ENCODE measurements around the gene TMEM121. TPM values are rescaled to one million over a fixed set of nuclear protein-coding genes. Genes with fewer than 3 reads are reported as not detected.

Gene TMEM121
- total and polyA plus RNA-seq, 2 donors (not counting 1 experiment from before 2014, with no cell fraction given): 0.99 to 3.7 TPM

DNA sequence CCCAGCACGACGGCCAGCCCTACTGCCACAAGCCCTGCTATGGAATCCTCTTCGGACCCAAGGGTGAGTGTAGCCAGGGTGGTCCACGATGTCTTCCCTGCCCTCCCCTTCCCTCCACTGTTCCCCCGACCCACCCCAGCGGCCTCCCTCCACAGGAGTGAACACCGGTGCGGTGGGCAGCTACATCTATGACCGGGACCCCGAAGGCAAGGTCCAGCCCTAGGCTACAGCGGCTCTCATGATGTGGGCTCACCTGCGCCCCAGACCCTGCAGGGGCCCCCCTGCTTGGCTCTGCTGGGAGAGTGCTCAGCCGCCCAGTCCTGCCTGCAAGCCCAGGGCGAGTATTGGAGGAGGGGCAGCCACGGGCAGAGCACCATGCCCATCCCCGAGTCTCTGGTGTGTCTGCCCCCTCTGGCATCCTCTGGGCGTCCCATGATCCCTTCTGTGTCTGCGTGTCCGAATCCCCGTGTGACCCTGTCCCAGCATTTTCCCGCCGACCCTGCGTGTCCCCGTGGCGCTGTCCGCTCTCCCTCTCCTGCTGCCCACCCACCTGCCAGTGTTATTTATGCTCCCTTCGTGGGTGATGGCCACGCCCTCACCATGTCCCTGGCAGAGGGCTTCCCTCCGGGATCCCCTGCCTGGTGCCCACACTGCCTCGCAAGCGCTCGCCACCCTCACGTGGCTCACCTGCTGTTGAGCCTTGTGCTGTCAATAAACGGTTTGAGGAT lies 46.8 kb upstream of the TMEM121 start:
- H3K27ac Mint-ChIP-seq: peak overlapping the region; percentile 100
- DNase-seq (peak; percentile 65), ATAC-seq (ENCODE audit: low read depth) (no peak)
- H3K27me3 Mint-ChIP-seq: no peaks in the 10 kb centered on the region
- Histone ChIP-seq H3K4me2 (replicated peaks; ENCODE audit: low read depth, low read length, poor library complexity, severe bottlenecking) (peak overlapping the region; percentile 100), H3K36me3 (replicated peaks in 1 of 2; ENCODE audit: control extremely low read depth in 1 of 2, control insufficient read depth in 1 of 2, extremely low read depth in 1 of 2, insufficient read depth in 2 of 2, low read length in 1 of 2) (no peaks in the 10 kb centered on the region), H3K9me3 (ENCODE audit: control extremely low read depth in 1 of 3, control insufficient read depth in 2 of 3, insufficient read depth in 1 of 3, low read length in 2 of 3) (peaks cover 0 to 32% (median 0%) of the 10 kb centered on the region in 3 donors), H3K79me2 (ENCODE audit: control insufficient read depth, insufficient read depth, low read length) (no peaks in the 10 kb centered on the region), H2AFZ (ENCODE audit: insufficient read depth, low read depth, low read length, poor library complexity, severe bottlenecking) (no peak overlapping the region), H3K27me3 (replicated peaks in 1 of 4; ENCODE audit: control extremely low read depth in 1 of 4, control insufficient read depth in 3 of 4, insufficient read depth in 4 of 4, low read length in 3 of 4) (peaks cover 0 to 26% (median 10%) of the 10 kb centered on the region in 4 experiments), H3K9ac (ENCODE audit: low read length) (no peak overlapping the region), H4K20me1 (ENCODE audit: control insufficient read depth, insufficient read depth, low read length, poor library complexity, severe bottlenecking) (peaks cover 10% of the 10 kb centered on the region), H3K27ac (ENCODE audit: low read length in 2 of 2) (peak overlapping the region in 1 of 2 donors; percentile 99), H3K4me3 (ENCODE audit: control extremely low read depth in 1 of 5, extremely low read depth in 1 of 5, insufficient read depth in 1 of 5, low read depth in 2 of 5, low read length in 4 of 5) (no peak overlapping the region), H3K4me1 (ENCODE audit: control insufficient read depth in 2 of 2, insufficient read depth in 2 of 2, low read length in 2 of 2) (peaks cover 71 to 84% of the 10 kb centered on the region in 2 donors)
- POLR2A ChIA-PET: no interaction called here
- CTCF ChIA-PET: interaction anchor here (1.2 to 7.3 kb wide), 5 partner anchors 11 to 109 kb away, joined by 4 to 121 read pairs (median 13); partner anchors contain the start of gene TEDC1
- no peaks in the 10 kb centered on the region for H3K9me3 Mint-ChIP-seq (ENCODE audit: insufficient read depth)
- TF ChIP-seq, protein P1, sequence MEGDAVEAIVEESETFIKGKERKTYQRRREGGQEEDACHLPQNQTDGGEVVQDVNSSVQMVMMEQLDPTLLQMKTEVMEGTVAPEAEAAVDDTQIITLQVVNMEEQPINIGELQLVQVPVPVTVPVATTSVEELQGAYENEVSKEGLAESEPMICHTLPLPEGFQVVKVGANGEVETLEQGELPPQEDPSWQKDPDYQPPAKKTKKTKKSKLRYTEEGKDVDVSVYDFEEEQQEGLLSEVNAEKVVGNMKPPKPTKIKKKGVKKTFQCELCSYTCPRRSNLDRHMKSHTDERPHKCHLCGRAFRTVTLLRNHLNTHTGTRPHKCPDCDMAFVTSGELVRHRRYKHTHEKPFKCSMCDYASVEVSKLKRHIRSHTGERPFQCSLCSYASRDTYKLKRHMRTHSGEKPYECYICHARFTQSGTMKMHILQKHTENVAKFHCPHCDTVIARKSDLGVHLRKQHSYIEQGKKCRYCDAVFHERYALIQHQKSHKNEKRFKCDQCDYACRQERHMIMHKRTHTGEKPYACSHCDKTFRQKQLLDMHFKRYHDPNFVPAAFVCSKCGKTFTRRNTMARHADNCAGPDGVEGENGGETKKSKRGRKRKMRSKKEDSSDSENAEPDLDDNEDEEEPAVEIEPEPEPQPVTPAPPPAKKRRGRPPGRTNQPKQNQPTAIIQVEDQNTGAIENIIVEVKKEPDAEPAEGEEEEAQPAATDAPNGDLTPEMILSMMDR (IDR thresholded peaks at IDR 0.05): no peak
- TF ChIP-seq EZH2 (IDR thresholded peaks at IDR 0.05; ENCODE audit: borderline replicate concordance, insufficient read depth, low read depth, low read length, poor library complexity, severe bottlenecking): no peak
- H3K4me3 Mint-ChIP-seq: peak overlapping the region; percentile 50
- 47% methylated on average over 34 of the region's 34 CpGs for WGBS (ENCODE audit: insufficient coverage)
- peaks cover 65% of the 10 kb centered on the region for H3K4me1 Mint-ChIP-seq
- intact Hi-C loops (cut with micrococcal nuclease): loop anchor here (10.0 kb wide), 1 partner anchor 415 kb away; the partner anchor contains the start of gene GPR132
